Neural progenitor cell (in vitro differentiated cells): ENCODE results near the gene PDGFRA.

Source experiments
- EZH2 ChIP-seq: fragments of 200-600 bp; sonication (generic); IDR thresholded peaks from 2 replicates; pipeline ENCODE4 v1.6.1; 2017; ENCODE audit warnings: antibody characterized with exemption, mild to moderate bottlenecking, moderate library complexity
- TF ChIP-seq, protein P1 (sequence below): fragments of 200-600 bp; sonication (generic); IDR thresholded peaks from 2 replicates; pipeline ENCODE4 v1.5.1; 2017; ENCODE audit warnings: antibody characterized with exemption, mild to moderate bottlenecking

DNA sequence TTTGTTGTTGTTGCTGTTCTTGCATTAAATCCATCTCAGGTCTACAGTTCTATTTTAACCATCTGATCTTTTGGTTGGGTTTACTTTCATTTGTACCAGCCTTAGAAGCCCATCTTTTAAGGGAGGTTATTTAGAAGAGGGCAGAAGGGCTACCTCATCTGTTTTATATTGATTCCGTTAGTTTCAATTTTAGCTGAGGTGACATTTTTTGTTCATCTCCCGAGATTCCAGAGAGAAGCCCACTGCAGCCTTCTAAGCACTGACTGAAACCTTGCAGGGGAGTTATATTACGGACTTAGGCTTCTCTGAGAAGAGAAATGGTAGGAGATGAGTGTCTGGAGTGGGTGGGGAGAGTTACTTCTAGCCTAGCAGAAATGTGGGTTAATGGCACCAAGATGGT is 101.8 kb downstream of the PDGFRA start:
- TF ChIP-seq, protein P1, sequence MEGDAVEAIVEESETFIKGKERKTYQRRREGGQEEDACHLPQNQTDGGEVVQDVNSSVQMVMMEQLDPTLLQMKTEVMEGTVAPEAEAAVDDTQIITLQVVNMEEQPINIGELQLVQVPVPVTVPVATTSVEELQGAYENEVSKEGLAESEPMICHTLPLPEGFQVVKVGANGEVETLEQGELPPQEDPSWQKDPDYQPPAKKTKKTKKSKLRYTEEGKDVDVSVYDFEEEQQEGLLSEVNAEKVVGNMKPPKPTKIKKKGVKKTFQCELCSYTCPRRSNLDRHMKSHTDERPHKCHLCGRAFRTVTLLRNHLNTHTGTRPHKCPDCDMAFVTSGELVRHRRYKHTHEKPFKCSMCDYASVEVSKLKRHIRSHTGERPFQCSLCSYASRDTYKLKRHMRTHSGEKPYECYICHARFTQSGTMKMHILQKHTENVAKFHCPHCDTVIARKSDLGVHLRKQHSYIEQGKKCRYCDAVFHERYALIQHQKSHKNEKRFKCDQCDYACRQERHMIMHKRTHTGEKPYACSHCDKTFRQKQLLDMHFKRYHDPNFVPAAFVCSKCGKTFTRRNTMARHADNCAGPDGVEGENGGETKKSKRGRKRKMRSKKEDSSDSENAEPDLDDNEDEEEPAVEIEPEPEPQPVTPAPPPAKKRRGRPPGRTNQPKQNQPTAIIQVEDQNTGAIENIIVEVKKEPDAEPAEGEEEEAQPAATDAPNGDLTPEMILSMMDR, result no peak
- no peak for TF ChIP-seq EZH2
